GM20000 (cell line): ENCODE results near the gene GNRHR.

Experiments used
- DNase-seq: peaks from one replicate; pipeline ENCODE4 v3.0.0; 2012; ENCODE audit warnings: low spot score
- CTCF ChIP-seq: IDR thresholded peaks from 2 replicates; pipeline ENCODE4 v1.5.1; 2012; ENCODE audit warnings: mild to moderate bottlenecking, control low read depth; ENCODE audit errors: extremely low read depth, missing control alignments

The GNRHR gene

GRCh38 chr4:67750691-67751090 lies 3.5 kb downstream of the GNRHR start:
- no peak for TF ChIP-seq CTCF
- DNase-seq: no peak

GRCh38 chr4:67749286-67749685 lies 4.9 kb downstream of the GNRHR start:
- TF ChIP-seq CTCF: no peak
- no peak for DNase-seq

- DNase-seq: peak; percentile 14
These were observed 7.2 kb downstream of the GNRHR start for GRCh38 chr4:67746797-67747495.

GRCh38 chr4:67744561-67745283 lies 9.5 kb downstream of the GNRHR start:
- no peak for DNase-seq
- no peak for TF ChIP-seq CTCF

More at GRCh38 chr4:67746797-67747495, 7.2 kb downstream of the GNRHR start:
- TF ChIP-seq CTCF: peak; percentile 17

- TF ChIP-seq CTCF: no peak
- no peak for DNase-seq
These were observed 11.0 kb downstream of the GNRHR start for GRCh38 chr4:67743194-67743593.

- DNase-seq: no peak
These were observed 17.9 kb downstream of the GNRHR start for GRCh38 chr4:67736262-67736661.

More at GRCh38 chr4:67736262-67736661, 17.9 kb downstream of the GNRHR start:
- TF ChIP-seq CTCF: no peak
